NCI-H2196 treated with DMSO at 0.1 percent for 48 hours (cell line): ENCODE results near the gene FAM124A.

Experiments used
- DNase-seq: peaks from one replicate; lab custom pipeline; 2025; ENCODE audit not compliant: unreplicated experiment; lab: John Stamatoyannopoulos, UW

Gene FAM124A

GRCh38 chr13:51240958-51241357 is 18.8 kb downstream of the FAM124A start:
- DNase-seq = no peak

- DNase-seq = no peak
Observed at GRCh38 chr13:51241720-51242119, 19.5 kb downstream of the FAM124A start.

DNA sequence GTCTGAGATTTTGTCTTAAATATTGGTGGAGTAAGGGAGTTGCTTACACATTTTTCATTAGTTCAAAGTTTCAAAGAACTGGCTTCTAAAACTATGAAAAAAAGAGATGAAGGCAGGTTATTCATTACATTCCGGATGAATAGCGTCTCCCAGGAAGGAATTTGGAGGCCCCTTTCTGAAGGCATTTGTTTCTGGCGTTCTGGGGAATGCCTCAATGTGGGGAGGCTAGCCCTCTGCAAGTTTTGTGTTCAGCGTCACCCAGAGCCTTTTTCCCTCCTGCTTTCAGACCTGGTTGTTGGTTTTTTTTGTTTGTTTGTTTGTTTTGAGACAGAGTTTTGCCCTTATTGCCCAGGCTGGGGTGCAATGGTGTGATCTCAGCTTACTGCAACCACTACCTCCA is 21.0 kb downstream of the FAM124A start:
- no peak for DNase-seq

- DNase-seq = no peak
Observed at GRCh38 chr13:51243832-51244231, 21.6 kb downstream of the FAM124A start.

- no peak for DNase-seq
Observed at GRCh38 chr13:51244637-51245405, 22.6 kb downstream of the FAM124A start.

GRCh38 chr13:51245583-51245982 is 23.4 kb downstream of the FAM124A start:
- DNase-seq = no peak

- DNase-seq = no peak
Observed at GRCh38 chr13:51246025-51246417, 23.8 kb downstream of the FAM124A start.

DNA sequence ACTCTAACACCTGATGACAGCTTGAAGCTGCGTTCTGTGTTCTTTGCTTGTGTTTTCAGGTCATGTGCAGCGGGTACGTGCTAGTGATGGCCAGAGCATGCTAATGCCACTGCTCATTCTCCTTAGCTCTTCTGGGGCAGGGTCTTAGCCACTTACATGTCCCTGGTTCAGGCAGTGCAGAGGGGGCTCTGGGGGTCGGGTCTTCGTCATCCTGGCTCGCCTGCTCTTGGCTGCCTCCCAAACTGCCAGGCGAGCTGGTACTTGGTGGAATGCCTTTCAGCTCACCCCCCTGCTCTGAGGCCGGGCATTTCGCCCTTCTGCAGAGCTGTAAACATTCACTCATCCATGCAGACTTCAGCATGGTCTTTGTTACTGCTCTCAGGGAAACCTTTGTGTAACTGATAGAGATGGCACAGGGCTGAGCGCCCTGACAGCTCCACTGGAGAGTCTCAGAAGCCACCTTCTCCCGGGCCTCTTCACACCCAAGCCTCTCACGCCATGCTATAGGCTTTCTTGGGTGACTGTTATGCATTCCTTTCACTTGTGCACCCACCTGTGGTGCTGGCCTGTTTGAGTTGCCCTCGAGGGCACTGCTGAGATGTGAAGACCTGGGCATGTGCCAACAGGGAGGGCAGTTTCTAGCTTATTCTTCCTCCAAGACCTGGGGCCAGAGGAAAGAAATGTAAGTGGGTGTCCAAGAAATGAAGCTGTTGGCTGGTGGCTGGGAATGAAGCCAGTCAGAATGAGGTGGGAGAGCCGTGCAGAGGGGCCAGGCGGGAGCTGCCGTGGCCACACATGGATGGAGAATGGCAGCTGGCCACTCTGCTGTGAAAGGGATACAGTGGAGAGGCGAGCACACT is 24.4 kb downstream of the FAM124A start:
- DNase-seq = no peak

DNA sequence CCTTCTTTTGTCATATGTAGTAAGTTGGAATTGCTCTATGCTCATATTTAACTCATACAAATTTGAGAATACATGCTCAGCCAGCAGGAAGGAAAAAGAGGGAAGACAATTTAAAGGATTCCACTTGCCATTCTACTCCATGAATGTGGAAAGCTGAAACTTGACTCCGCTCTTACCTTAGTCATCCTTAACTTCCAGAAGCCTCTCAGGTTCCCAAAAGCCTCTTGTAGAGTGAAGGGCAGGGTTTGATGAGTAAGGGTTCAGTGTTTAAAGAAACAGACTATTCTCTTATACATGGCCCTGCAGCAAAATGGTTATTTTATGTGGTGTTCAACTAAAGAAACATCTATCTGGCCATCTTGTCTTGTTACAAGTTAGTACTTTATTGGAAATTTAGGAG is 27.1 kb downstream of the FAM124A start:
- no peak for DNase-seq

- DNase-seq = no peak
Observed at GRCh38 chr13:51249770-51250741, 27.9 kb downstream of the FAM124A start.

- DNase-seq = no peak
Observed at GRCh38 chr13:51251480-51251879, 29.3 kb downstream of the FAM124A start.

- DNase-seq = no peak
Observed at GRCh38 chr13:51252954-51253532, 30.8 kb downstream of the FAM124A start.

DNA sequence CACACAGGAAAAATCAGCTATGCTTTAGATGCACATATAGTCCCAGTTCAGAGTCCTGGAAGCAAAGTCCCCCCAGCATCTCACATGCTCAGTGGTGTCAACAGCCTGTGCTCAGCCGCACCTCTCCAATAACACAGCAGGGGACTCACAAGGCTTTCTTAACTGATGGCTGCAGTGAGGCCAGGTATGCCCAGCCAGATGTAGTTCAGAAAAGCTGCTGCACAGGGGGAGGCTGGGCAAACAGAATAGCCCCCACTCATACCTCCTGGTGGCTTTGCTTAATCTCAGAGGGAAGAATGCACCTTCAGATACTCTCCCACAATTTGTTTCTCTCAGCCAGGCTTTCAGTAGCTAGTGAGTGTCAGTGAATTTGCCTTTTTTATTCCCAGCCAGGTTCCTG is 33.4 kb downstream of the FAM124A start:
- no peak for DNase-seq

GRCh38 chr13:51257187-51257586 is 35.0 kb downstream of the FAM124A start:
- DNase-seq = no peak

GRCh38 chr13:51258612-51259548 is 36.7 kb downstream of the FAM124A start:
- no peak for DNase-seq

- no peak for DNase-seq
Observed at GRCh38 chr13:51260154-51260553, 38.0 kb downstream of the FAM124A start.

DNA sequence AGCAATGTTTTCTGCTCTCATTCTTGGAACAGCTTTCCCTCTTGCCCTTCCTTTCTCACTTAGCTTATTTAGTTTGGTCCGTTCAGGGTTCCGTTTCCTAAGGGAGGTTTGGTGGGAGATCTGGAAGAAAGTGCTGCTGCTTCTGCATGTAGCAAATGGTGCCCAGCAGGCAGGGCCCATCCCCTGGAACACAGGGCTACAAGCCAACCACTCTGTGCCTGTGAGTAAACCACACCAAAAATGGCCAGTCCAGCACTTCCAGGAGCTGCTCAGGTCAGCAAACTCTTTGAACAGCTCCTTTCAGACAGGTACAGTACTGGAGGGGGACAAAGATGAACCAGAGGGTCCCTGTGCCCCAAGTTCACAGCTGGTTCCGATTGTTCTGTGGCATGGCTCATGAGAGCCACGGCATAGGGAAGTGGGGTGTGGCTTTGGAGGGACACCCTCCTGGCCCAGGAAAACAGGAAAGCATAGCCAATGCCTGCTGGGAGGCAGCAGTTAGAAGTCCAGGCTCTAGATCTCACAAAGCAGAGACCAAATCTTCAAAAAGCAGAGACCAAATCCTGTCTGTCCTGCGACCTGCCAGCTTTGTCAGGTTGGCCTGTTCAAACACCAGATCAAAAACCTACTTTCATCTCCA is 39.5 kb downstream of the FAM124A start:
- no peak for DNase-seq

DNA sequence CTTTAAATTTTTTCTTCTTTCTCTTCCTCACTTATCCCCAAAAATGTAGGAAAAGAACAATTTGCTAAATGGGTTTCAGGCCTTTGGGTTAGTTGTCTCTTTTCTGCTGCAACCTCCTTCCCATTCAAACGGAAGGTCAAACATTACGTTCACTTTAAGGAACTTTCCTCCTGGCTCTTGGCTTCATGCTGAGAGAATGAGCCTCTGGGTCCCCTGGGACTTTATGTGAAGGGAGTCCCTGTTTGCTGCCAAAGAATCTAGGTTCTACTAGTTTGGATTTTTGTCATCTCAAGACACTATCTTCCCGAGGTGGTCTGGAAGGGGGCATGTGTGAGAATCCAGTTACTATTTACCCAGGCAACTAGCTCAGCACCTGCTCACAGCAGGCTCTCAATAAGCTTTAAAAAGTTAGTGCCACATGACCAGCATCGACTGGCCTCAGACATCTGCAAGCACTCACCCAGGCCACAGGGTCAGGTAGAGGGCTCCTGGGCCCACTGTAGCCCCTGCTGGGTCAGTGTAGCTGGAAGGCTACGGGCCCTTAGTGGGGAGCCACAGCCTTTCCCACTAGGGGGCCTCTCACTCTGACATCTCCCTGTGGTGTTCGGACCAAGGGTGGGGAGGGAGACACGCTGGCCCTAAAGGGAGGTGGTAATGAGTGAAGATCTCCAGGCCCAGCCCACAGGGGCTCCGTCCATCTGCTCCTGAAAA is 40.5 kb downstream of the FAM124A start:
- DNase-seq = no peak

GRCh38 chr13:51266642-51267041 is 44.4 kb downstream of the FAM124A start:
- DNase-seq = no peak
